ENCODE results near the gene TCTN3. TPM values are rescaled to one million over a fixed set of nuclear protein-coding genes. Genes with fewer than 3 reads are reported as not detected.

The TCTN3 gene
- total RNA-seq, 1 donor: 34.4 TPM

DNA sequence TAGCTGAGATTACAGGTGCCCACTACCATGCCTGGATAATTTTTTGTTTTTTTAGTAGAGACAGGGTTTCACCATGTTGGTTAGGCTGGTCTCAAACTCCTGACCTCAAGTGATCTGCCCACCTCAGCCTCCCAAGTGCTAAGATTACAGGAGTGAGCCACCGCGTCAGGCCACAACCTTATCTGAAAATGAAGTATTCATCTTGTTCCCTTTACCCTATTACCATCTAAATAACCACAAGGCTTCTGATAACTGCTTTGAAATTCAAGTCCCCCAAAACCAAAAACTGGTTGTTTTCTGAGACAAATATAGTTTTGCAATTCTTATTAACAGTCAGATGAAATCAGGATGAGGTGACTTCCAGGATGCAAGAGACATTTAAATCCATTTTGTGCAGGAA lies 2.4 kb downstream of the TCTN3 start:
- Histone ChIP-seq H3K79me2 (ENCODE audit: insufficient read depth, low read length) (peaks cover 41% of the 10 kb centered on the region), H2AFZ (ENCODE audit: low read length) (no peak overlapping the region), H3K4me3 (ENCODE audit: insufficient read depth, low read length) (no peak overlapping the region), H3K27ac (ENCODE audit: low read depth, low read length) (no peak overlapping the region), H3K4me2 (ENCODE audit: insufficient read depth, low read length) (no peak overlapping the region), H3K9me3 (ENCODE audit: low read depth, low read length) (no peaks in the 10 kb centered on the region), H3K4me1 (ENCODE audit: insufficient read depth, low read length) (peaks cover 12% of the 10 kb centered on the region), H4K20me1 (ENCODE audit: insufficient read depth, low read length) (no peaks in the 10 kb centered on the region), H3K36me3 (ENCODE audit: insufficient read depth, low read length) (peaks cover 33% of the 10 kb centered on the region), H3K27me3 (ENCODE audit: insufficient read depth, low read length) (no peaks in the 10 kb centered on the region)
- no peak for DNase-seq (ENCODE audit: insufficient read length, low spot score, missing footprints)
- TF ChIP-seq, protein P1, sequence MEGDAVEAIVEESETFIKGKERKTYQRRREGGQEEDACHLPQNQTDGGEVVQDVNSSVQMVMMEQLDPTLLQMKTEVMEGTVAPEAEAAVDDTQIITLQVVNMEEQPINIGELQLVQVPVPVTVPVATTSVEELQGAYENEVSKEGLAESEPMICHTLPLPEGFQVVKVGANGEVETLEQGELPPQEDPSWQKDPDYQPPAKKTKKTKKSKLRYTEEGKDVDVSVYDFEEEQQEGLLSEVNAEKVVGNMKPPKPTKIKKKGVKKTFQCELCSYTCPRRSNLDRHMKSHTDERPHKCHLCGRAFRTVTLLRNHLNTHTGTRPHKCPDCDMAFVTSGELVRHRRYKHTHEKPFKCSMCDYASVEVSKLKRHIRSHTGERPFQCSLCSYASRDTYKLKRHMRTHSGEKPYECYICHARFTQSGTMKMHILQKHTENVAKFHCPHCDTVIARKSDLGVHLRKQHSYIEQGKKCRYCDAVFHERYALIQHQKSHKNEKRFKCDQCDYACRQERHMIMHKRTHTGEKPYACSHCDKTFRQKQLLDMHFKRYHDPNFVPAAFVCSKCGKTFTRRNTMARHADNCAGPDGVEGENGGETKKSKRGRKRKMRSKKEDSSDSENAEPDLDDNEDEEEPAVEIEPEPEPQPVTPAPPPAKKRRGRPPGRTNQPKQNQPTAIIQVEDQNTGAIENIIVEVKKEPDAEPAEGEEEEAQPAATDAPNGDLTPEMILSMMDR (IDR thresholded peaks at IDR 0.05; ENCODE audit: extremely low read depth, low read depth, low read length): no peak

DNA sequence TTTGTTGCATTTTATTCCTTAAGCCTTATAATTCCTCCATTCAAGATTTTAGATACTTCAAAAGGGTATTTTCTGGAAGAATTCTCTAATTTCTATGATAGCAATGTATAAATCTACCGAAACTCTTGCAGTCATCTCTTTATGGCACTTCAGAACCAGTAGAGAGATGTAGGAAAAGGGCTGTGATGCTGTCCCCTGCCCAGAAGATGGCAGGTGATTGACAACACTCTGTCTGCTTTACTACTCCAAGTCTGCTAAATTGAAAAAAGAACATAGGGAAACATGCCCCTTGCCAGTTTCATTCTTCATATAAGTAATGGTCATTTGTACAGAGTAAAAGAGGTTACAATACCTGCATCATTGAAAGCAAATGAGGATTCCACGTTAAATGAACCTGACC lies 5.1 kb downstream of the TCTN3 start:
- no peaks in the 10 kb centered on the region for H3K27me3 ChIP-seq (ENCODE audit: insufficient read depth, low read length)
- H3K4me2 ChIP-seq (ENCODE audit: insufficient read depth, low read length): no peak overlapping the region
- H3K27ac ChIP-seq (ENCODE audit: low read depth, low read length): no peak overlapping the region
- H3K9me3 ChIP-seq (ENCODE audit: low read depth, low read length): no peaks in the 10 kb centered on the region
- H3K4me3 ChIP-seq (ENCODE audit: insufficient read depth, low read length): no peak overlapping the region
- no peak for DNase-seq (ENCODE audit: insufficient read length, low spot score, missing footprints)
- no peaks in the 10 kb centered on the region for H4K20me1 ChIP-seq (ENCODE audit: insufficient read depth, low read length)
- H2AFZ ChIP-seq (ENCODE audit: low read length): no peak overlapping the region
- peaks cover 59% of the 10 kb centered on the region for H3K36me3 ChIP-seq (ENCODE audit: insufficient read depth, low read length)
- H3K4me1 ChIP-seq (ENCODE audit: insufficient read depth, low read length): peaks cover 12% of the 10 kb centered on the region
- H3K79me2 ChIP-seq (ENCODE audit: insufficient read depth, low read length): peaks cover 40% of the 10 kb centered on the region
- TF ChIP-seq, protein P1 (IDR thresholded peaks at IDR 0.05; ENCODE audit: extremely low read depth, low read depth, low read length): no peak

DNA sequence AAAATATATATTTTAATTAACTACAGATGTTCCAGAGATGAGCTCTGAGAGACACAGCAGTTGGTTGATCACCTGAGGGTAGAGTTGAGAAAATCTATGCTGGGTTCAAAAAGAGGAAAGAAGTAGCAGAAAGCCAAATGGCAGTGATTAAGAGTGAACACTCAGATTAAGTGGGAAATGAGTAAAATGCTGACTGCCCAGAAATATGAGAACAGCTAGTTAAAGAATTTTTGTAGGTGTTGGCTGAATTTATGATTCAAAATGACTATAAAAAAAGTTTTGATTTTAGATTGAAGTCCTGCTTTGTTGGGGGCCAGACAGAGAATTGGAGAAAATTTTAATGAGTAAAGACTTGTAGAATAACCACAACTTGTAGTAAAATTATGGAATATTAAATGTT lies 9.8 kb downstream of the TCTN3 start:
- peaks cover 76% of the 10 kb centered on the region for H3K36me3 ChIP-seq (ENCODE audit: insufficient read depth, low read length)
- no peaks in the 10 kb centered on the region for H4K20me1 ChIP-seq (ENCODE audit: insufficient read depth, low read length)
- no peak for DNase-seq (ENCODE audit: insufficient read length, low spot score, missing footprints)
- TF ChIP-seq, protein P1 (IDR thresholded peaks at IDR 0.05; ENCODE audit: extremely low read depth, low read depth, low read length): no peak
- no peaks in the 10 kb centered on the region for H3K4me1 ChIP-seq (ENCODE audit: insufficient read depth, low read length)
- no peak overlapping the region for H3K4me3 ChIP-seq (ENCODE audit: insufficient read depth, low read length)
- H2AFZ ChIP-seq (ENCODE audit: low read length): no peak overlapping the region
- H3K27me3 ChIP-seq (ENCODE audit: insufficient read depth, low read length): no peaks in the 10 kb centered on the region
- H3K79me2 ChIP-seq (ENCODE audit: insufficient read depth, low read length): peaks cover 4% of the 10 kb centered on the region
- H3K4me2 ChIP-seq (ENCODE audit: insufficient read depth, low read length): no peak overlapping the region
- H3K9me3 ChIP-seq (ENCODE audit: low read depth, low read length): no peaks in the 10 kb centered on the region
- H3K27ac ChIP-seq (ENCODE audit: low read depth, low read length): no peak overlapping the region

DNA sequence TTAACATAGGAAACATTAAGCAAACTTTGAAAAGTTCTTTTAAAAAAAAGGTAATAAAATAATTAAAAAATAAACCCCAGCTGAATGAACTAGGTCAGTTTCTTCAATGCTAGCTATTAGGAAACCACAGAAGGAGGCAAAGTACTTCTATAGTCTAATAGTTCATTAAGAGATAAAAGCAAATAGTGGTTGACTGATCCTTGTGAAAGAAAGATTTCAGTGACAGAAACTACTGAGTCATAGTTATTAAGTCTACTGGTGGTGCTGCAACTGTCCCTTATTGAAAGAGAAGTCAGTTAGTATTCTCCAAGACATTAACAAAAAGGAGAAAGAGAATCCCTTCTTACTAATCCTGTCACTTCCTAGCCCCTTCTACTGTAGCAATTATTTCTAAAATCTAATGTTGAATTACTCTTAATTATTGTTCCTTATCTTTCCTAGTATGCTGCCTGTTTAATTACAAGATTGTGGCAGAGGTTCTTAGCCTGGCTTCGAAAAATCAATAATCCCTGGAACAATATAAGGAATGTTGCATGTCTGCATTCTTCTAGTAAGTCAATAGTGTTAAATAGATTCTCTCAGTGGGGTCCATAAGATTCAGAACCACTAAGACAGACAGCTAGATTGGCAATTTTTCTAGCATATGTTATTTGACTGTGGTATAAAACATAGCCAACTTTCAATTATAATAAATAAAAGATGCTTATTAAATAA lies 18.2 kb downstream of the TCTN3 start:
- DNase-seq (ENCODE audit: insufficient read length, low spot score, missing footprints): no peak
- no peak overlapping the region for H3K4me3 ChIP-seq (ENCODE audit: insufficient read depth, low read length)
- H3K9me3 ChIP-seq (ENCODE audit: low read depth, low read length): no peaks in the 10 kb centered on the region
- no peak overlapping the region for H3K4me2 ChIP-seq (ENCODE audit: insufficient read depth, low read length)
- H3K79me2 ChIP-seq (ENCODE audit: insufficient read depth, low read length): no peaks in the 10 kb centered on the region
- no peaks in the 10 kb centered on the region for H3K27me3 ChIP-seq (ENCODE audit: insufficient read depth, low read length)
- H2AFZ ChIP-seq (ENCODE audit: low read length): no peak overlapping the region
- peaks cover 26% of the 10 kb centered on the region for H3K36me3 ChIP-seq (ENCODE audit: insufficient read depth, low read length)
- H3K27ac ChIP-seq (ENCODE audit: low read depth, low read length): no peak overlapping the region
- TF ChIP-seq, protein P1 (IDR thresholded peaks at IDR 0.05; ENCODE audit: extremely low read depth, low read depth, low read length): no peak
- H4K20me1 ChIP-seq (ENCODE audit: insufficient read depth, low read length): no peaks in the 10 kb centered on the region
- no peaks in the 10 kb centered on the region for H3K4me1 ChIP-seq (ENCODE audit: insufficient read depth, low read length)
